Vagina (tissue), 2 donors: Measurements from ENCODE around the gene GDPGP1.

ENCODE experiments used
- POLR2A ChIP-seq, 2 donors: fragments of 450-650 bp; IDR thresholded peaks; one replicate each; pipeline ENCODE4 v1.6.1; 2017; ENCODE audit warnings: antibody characterized with exemption in 2 of 2, mild to moderate bottlenecking in 2 of 2, moderate library complexity in 2 of 2
- POLR2AphosphoS5 ChIP-seq, 2 donors: sonication (generic); formaldehyde crosslinking; IDR thresholded peaks; one replicate each; pipeline ENCODE4 v1.9.0; 2017; ENCODE audit warnings: antibody characterized with exemption in 2 of 2, mild to moderate bottlenecking in 2 of 2, low read depth in 1 of 2; ENCODE audit not compliant: insufficient read depth in 1 of 2
- TF ChIP-seq, protein P1 (sequence below), 3 experiments: fragments of 450-650 bp in 2 of 3; fragments of 200-600 bp in 1 of 3; sonication (generic) in 1 of 3; IDR thresholded peaks; one replicate each; pipeline ENCODE4 v1.5.1; 2017 to 2019; ENCODE audit warnings: antibody characterized with exemption in 3 of 3, mild to moderate bottlenecking in 2 of 3, moderate library complexity in 2 of 3

DNA sequence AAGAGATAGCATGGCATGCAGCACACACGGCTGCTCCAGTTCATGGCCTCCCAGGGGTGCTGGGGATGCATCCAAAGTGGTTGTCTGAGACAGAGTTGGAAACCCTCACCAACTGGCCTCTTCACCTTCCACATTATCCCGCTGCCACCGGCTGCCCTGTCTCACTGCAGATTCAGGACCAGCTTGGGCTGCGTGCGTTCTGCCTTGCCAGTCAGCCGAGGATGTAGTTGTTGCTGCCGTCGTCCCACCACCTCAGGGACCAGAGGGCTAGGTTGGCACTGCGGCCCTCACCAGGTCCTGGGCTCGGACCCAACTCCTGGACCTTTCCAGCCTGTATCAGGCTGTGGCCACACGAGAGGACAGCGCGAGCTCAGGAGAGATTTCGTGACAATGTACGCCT is 5.0 kb upstream of the GDPGP1 start:
- TF ChIP-seq, protein P1, sequence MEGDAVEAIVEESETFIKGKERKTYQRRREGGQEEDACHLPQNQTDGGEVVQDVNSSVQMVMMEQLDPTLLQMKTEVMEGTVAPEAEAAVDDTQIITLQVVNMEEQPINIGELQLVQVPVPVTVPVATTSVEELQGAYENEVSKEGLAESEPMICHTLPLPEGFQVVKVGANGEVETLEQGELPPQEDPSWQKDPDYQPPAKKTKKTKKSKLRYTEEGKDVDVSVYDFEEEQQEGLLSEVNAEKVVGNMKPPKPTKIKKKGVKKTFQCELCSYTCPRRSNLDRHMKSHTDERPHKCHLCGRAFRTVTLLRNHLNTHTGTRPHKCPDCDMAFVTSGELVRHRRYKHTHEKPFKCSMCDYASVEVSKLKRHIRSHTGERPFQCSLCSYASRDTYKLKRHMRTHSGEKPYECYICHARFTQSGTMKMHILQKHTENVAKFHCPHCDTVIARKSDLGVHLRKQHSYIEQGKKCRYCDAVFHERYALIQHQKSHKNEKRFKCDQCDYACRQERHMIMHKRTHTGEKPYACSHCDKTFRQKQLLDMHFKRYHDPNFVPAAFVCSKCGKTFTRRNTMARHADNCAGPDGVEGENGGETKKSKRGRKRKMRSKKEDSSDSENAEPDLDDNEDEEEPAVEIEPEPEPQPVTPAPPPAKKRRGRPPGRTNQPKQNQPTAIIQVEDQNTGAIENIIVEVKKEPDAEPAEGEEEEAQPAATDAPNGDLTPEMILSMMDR (IDR thresholded peaks at IDR 0.05), result no peak
- TF ChIP-seq POLR2AphosphoS5 (IDR thresholded peaks at IDR 0.05; ENCODE audit: insufficient read depth in 1 of 2, low read depth in 1 of 2), result no peak
- TF ChIP-seq POLR2A (IDR thresholded peaks at IDR 0.05), result no peak
